HUDEP-2 (cell line): Measurements from ENCODE around the gene BBX.
A peak's percentile ranks its signal among the peaks of the same experiment; 100 is the strongest.

Experiments used
- DNase-seq, 76 experiments: peaks; one replicate each; lab custom pipeline; 2025; ENCODE audit not compliant: unreplicated experiment in 76 of 76; lab: John Stamatoyannopoulos, UW

Gene BBX

DNA sequence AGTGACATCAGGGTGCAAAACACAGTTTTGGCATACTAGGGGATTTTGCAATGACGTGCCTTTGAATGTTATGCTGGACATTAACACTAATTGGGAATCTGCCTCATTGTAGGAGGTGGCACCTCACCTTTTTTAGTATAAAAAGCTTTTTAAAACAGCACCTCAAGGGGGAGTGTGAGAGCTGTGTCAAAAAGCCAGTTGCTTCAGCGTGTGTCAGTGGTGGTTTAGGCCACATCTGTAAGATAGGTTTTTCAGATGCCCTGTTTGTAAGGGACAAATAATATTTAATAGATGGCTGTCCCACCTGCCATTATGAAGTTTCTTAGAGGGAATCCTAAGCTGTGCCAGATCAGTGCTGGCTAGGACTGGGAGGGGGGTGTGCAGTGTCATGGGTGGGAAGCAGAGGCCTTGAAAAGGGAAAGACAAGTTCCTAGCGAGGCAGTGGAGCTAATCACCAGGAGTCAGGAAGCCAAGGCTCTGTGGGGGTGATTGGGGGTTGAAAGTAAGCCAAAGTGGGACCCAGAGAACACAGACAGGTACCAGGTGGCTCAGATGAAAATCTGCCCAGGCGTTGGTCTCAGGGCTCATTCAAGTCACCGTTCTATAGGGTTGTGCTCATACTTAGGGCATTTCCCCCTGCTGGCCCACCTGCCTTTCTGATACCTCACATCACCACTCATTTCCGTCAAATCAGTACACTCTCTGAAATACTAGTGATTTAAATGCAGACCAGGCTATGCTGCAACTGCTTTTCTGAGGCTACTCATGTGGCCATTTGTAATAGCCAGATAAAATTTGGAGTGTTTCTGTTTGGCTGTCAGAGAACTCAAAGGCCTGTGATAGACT, 120.5 kb downstream of the BBX start:
- DNase-seq: peak in 4 of 76 experiments; percentile 5 to 7 (median 6)

- DNase-seq: no peak
Observed at GRCh38 chr3:107644631-107645030, 121.9 kb downstream of the BBX start.

DNA sequence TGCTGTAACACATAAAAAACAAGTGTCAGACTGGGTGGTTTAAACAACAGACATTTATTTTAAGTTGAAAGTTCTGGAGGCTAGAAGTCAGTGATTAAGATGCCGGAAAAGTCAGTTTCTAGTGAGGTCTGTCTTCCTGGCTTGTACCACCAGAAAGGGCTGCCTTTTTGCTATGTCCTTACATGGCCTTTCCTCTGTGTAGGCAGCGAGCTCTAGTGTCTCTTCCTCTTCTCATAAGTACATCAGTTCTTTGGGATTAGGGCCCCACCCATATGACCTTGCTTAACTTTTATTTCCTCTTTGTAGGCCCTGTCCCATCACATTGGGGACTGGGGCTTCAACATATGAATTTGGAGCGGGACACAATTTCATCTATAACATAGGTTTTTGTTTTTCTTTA, 128.0 kb downstream of the BBX start:
- DNase-seq: no peak

DNA sequence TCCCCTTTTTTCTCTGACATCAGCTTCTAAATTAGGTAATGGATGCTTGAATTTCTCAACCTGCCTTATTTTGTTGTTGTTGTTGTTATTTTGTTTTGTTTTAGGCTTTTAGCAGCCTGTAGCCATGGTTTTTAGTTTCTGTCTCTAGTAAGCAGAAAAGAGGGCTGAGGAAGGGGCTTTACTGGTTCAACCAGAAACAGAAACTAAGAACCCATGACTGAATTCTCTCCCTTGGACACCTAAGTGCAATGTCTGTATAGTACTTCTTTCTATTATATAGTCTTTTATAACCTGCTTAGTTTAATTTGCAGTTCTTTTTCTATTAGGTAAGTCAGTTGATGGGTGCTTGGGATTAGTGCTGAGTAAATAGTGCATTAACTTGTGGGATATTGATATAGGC, 129.0 kb downstream of the BBX start:
- DNase-seq: no peak

- DNase-seq: no peak
Observed at GRCh38 chr3:107654218-107654617, 131.5 kb downstream of the BBX start.

GRCh38 chr3:107657971-107658370, 135.2 kb downstream of the BBX start:
- no peak for DNase-seq

- peak in 4 of 76 experiments; percentile 4 to 14 (median 6) for DNase-seq
Observed at GRCh38 chr3:107660306-107660976, 137.7 kb downstream of the BBX start.

DNA sequence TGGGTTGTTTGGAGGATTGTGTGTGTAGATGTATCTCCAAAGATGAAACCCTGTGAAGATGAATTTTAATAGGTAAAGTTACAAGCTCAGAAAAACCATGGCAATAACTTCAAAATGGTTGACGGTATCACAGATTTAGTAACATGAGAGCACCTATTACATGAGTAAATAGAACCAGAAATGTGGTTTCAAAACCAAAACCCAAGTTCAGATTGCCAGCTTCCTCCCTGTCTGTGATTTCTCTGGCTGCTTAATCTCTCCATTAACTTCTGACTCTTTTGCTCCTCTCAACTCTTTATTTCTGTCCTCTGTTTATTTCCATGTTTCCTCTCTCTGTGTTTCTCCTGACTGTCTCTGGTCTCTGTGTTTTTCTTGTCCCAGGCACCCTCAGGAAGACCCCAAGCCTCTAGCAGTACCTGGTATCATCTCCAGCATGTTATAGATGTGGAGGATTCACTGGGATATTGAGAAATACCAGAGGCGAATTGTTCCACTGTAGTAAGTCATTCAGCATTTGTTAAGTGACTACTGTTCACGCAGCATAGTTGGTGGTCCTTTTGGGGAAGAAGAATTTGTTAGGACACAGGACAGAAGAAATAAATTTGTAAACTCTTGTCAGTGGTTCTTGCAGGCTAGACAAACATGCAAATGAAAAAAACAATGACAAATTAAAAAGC, 138.8 kb downstream of the BBX start:
- no peak for DNase-seq

DNA sequence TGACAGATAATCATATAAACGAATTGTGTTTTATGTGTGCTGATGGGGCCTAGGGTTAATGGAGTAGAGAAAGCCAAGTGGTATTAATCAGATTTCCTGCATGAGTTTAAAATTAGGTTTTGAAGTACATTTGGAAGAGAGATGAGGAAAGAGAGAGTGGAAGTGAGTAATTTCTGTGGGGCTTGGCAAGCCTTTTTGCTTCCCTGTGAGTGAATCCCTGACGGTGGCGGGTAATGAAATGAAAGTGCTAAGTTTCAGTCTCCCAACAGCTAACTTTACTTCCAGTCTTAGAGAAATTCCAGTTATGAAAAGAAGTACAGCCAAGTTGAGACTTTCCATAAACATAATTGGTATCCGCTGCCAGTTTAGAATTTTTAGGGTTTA, 139.4 kb downstream of the BBX start:
- DNase-seq: no peak

DNA sequence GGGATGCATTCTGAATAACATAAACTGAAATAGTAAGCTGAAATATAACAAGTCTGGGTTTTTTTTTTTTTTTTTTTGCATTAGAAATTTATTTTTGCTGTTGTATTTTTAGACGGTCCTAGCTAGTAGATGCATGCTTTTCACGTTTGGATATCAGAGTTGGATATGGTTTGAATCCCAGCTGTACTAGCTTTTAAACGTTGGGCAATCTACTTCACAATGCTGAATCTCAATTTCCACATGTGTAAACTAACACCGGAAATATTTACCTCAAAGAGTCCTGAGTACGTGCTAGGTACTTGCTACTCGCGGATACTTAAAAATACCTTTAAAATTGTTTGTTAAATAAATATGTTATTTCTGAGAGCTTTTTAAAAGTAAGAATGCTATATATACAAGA, 139.8 kb downstream of the BBX start:
- DNase-seq: no peak

GRCh38 chr3:107663266-107663665, 140.5 kb downstream of the BBX start:
- DNase-seq: no peak

GRCh38 chr3:107664614-107665013, 141.9 kb downstream of the BBX start:
- no peak for DNase-seq

- DNase-seq: no peak
Observed at GRCh38 chr3:107665351-107665750, 142.6 kb downstream of the BBX start.

DNA sequence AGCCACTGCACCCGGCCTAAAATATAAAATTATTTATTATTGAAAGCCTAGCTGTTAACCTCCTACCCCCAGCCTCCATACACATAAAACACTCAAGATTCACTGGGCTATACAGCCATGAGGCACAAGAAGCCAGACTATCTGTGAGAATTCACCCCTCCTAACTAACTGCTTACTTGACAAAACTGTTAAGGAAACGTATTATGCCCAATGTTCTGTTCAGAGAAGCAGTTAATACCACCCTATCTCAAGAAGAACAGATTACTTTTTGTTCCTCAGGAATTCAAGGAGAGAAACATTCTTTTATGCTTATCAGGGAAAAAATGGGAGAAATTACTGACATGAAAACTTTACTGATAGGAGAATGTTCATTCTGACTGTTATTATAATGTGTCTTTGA, 144.1 kb downstream of the BBX start:
- no peak for DNase-seq

- DNase-seq: no peak
Observed at GRCh38 chr3:107668416-107668815, 145.7 kb downstream of the BBX start.

- no peak for DNase-seq
Observed at GRCh38 chr3:107668963-107669362, 146.2 kb downstream of the BBX start.

DNA sequence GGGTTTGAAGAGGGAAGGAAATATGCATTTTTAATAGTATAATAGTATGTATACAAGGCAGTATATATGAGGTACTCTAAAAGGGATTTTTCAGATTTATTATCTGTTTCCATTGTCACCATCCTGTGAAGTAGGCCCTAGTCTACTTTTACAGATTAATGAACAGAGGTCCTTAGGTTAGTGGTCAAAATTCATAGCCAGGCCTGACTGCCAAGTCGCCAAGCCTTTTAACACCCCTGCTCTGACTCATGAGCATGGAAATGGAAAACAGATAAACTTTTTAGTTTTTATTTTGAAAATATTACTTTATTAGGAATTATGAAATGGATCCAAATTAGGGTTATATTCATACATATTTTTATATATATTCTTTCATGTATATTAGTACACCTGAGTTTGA, 146.9 kb downstream of the BBX start:
- DNase-seq: no peak

GRCh38 chr3:107670986-107671385, 148.2 kb downstream of the BBX start:
- no peak for DNase-seq

DNA sequence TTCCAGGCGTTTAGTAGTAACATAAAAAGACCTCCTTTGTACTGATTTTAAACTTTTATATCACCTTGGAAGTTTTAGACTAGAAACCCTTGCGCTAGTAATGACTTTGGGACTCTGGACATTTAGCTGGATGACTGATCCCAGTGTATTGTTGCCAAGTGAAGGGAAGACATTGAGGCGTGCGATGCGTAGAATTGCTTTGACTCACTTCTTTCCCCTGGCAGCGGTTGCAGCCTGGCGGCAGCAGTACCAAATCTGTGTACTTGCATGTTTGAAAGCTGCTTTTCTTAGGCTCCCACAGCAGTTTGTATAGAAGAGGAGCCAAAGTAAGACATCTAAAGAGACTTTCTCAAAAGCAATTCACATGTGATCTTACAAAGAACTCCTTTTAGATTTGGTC, 151.6 kb downstream of the BBX start:
- DNase-seq: no peak

DNA sequence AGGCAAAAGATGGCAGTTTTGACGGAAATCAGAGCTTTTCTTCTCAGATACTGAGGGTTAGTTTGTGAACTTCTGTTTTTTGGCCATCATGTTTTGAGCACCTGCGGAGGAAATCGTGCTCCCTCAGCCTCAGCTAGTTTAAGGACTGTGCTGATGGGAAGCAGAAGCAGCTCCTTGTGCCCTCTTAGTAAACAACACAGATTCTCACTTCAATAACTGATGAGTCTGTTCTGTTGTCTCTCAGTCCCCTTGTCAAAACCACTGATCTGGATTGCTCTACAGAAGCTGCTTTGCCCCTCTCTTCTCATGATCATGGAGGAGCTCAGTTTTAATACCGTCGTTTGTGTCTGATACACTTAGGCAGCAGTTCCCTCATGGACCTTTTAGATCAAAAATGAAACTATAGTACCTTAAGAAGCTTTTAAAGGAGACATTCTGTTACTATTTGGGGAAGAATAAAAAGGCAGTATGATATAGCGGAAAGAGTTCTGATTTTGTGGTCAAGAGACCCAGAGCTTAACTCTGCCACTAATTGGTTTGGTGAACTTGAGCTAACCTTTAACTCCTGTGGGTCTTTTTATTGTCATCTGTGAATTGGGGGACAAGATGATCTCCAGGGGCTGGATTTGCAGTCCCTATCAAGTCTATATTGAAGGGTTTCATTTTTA, 152.6 kb downstream of the BBX start:
- DNase-seq: no peak
